Measurements from ENCODE around the gene PHF20.
"Not testable (repeated sequence)": the region's sequence is repeated elsewhere in the genome, so short reads cannot be mapped to it uniquely, and the experiment has no call there.

Gene PHF20

DNA sequence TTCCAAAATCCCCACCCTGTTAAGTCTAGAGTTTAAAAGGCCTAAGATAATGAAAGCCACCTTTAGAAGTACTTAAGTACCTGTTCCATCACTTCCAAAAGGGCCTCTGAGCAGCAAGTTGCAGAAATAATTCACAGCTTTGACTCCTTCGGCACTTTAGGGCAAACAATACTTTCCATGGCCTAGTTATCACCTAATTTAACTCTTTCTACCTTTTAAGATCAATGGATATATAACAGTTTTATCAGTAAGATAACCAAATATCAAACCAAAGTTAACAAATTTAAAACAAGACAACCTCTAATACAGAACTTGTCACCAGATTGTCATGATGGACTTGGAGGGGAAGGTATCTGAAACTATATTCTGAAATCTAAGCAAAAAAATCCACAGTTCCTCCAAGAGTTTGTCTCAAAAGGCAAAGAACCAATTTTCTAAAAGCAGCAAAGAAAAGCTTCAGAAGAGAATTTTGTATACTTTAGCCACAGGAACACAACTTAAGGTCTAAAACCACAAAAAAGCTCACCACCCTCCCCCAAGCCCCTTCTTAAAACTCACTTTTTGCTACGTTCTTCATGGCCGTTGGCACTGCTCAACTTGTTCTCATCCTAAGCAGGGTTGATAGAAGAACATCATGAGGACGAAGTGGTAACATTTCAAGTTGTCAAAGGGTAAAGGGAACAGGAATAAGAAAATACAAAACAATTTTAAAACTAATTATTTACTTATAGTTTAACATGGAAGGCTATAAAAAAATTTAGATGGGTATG is 33.2 kb upstream of the PHF20 start:
- DNase-seq (ENCODE audit: insufficient read length, low spot score) (no peak), FAIRE-seq (no peak)

DNA sequence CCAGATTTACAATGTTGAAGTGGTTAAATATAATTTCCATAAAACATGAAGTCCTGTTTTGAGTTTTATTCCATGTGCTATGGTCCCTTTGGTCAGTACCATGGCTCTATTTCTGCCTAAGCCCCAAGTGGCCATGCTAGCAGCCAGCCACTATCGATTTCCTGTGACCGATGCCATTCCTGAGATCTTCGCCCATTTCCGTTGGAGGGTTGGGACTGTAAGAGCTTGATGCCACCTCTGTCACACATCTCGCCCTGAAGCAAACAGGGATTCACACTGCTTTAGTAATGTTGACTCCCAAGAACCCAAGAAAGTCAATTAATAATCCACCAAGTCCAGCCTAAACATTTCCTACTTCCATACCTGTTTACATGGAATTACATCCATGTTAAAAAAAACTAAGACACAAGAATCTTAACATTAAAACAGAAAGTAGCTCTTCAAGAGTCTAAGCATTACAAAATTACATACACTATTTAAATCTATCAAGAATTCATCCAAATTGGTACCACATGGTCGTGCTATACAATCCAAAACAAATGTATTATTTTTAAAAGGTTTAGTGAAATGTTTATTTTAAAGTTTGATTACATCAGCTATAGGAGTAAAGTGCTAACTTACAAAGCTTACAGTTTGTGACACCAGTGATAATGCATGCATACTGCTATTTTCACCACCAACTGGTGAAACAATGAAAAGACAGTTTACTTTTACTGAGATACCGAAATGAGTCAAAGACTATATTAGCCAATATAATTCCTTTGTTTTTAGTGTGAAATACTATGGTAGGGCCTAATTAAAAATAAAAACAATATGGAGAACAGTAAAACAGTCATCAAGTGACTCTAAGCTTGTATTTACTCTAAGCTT is 32.3 kb upstream of the PHF20 start:
- FAIRE-seq (no peak), DNase-seq (ENCODE audit: insufficient read length, low spot score) (no peak)

DNA sequence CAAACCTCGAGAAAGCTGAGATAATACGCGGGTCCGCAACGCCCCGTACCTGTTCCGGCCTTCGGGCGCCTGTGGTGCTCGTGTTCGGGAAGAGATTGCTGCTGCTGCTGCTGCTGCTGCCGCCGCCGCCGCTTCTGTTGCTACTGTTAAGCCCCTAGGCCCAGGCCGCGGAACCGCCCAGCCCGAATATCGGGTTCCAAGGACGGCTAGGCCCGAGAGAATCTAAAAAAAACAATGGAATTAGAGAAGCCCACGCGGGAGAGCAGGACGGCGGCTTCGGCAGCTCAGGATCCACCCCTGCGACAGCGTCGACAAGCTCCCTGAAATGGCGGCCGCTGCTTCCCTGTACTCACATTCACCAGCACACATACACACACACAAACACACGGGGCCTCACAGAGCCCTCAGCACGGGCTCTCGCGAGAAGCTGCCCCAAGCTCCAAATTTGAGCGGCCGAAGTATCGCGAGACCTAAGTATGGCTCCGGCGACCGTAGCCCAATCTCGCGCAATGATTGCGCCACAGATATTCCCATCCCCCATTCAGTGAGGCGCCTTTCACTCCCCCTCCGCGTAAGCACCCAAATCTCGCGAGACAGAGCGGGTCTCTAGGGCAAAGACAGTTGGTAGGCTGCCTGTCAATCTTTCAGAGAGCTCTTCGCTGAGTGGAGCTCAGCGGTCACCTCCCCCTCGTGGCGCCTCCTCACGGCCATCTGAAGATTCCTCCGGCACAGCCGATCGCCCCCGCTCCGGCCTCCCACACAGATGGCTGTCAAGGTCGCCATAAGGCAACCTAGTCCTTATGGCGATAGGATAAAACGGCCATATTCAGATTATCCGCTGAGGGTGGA is 29.7 kb upstream of the PHF20 start, which contains the start of gene RBM39:
RBM39 (minus strand) TSS at position 369 of the 849 bp plus-strand sequence. CDS start 1,386 bp downstream, outside the sequence.
- DNase-seq (ENCODE audit: insufficient read length, low spot score): peak; percentile 99
- FAIRE-seq: peak; percentile 92

DNA sequence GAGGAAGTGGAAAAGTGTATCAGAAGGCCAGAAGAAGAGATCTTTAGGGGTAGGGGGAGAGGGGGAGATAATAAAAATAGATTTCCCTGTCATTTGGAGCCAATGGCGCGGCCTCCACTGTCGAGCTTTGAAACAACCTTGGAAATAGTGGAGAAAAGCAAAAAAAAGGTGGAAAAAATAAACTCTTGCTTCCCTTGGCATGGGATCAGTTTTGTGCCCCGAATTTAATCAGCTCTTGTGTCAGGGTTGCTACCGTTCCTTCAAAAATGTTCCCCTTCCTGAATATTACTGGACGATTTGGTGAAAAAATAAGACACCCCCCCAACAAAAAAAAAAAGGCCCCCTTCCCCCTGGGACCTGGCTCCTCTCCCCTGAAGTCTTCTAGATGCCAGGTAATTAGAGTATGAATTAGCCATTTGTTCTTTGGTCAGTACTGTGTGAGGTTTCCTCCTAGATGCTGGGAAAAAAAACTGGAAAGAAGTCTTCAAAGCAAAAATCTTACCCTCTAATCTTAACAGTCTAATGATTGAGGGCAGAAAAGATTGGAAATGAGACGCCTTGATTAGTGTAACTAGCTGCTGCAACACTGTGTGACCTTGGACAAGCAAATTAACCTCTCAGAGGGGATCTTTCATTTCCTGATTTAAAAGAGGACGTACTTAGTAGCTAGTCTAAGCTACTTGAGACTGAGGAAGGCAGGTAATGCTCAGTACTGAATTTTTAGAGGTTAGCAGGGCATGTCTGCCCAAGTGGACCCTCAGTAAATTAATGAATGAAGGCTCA is 28.9 kb upstream of the PHF20 start:
- DNase-seq (ENCODE audit: insufficient read length, low spot score) (no peak), FAIRE-seq (no peak)

DNA sequence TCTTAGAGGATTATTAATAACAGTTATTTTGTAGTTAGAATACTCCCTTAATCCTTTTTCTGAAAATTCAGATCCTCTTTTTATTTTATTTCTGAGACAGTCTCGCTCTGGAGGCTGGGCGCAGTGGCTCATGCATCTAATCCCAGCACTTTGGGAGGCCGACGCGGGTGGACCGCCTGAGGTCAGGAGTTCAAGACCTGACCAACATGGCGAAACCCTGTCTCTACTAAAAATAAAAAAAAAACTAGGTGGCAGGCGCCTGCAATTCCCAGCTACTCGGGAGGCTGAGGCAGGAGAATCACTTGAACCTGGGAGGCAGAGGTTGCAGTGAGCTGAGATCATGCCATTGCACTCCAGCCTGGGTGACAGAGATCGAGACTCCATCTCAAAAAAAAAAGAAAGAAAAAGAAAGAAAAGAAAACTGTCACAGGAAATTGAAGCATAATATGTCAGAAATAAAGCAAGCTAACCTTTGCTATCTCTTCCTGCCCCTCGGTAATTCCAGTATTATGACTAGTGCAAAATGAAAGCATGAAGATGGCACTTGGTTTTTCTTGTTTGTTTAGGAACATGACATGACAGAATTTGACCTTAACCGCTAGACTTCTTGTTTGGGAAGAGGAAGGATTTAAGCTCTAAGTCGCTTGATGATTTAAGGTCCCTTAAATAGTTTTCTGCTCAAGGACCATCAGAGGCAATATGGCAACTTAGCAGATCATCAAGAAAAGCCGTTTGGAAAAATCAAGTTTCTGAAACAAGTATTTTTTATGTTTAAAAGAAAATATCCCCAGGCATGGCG is 27.9 kb upstream of the PHF20 start:
- DNase-seq (ENCODE audit: insufficient read length, low spot score) (no peak), FAIRE-seq (no peak)

DNA sequence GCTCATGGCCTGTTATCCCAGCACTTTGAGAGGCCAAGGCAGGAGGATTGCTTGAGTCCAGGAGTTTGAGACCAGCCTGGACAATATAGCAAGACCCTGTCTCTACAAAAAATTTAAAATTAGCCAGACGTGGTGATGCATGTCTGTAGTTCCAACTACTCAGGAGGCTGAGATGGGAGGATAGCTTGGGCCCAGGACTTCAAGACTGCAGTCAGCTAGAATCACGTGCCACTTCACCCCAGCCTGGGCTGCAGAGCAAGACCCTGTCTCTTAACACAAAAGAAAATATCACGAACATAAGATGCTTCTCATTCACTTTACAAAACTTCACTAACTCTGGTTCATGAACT is 27.3 kb upstream of the PHF20 start:
- not testable (repeated sequence) for FAIRE-seq; DNase-seq (ENCODE audit: insufficient read length, low spot score)

DNA sequence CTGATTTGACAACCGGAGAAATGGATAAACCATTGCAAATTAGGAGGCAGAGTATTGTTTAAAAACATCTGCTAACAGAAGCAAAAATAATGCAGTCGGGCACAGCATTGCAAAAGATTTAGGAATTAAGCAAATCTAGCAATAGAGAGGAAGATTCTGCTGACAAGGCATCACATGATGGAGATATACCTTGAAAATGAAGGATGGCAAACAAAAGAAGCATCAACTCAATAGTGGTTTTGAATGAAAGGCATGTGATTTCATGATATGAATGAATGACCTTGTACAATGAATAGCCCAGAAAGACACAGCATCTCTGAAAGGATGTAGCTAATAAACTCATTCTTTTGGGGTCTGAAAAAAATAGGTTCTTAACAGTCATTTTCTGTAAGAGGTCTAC is 21.2 kb upstream of the PHF20 start:
- DNase-seq (ENCODE audit: insufficient read length, low spot score): no peak
- FAIRE-seq: no peak

DNA sequence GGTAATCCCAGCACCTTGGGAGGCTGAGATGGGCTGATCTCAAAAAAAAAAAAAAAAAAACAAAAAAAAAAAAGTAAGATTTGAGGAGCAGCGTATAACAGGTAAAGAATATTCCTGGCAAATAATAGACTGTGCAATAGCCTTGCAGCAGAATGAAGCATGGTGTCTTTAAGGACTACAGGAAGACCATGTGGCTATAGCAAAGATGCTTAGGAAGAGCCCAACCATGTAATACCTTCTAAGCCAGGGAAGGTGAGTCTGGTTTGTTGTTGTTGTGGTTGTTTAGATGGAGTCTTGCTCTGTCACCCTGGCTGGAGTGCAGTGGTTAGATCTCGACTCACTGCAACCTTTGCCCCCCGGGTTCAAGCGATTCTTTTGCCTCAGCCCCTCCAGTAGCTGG is 15.4 kb upstream of the PHF20 start:
- DNase-seq (ENCODE audit: insufficient read length, low spot score) (no peak), FAIRE-seq (no peak)

DNA sequence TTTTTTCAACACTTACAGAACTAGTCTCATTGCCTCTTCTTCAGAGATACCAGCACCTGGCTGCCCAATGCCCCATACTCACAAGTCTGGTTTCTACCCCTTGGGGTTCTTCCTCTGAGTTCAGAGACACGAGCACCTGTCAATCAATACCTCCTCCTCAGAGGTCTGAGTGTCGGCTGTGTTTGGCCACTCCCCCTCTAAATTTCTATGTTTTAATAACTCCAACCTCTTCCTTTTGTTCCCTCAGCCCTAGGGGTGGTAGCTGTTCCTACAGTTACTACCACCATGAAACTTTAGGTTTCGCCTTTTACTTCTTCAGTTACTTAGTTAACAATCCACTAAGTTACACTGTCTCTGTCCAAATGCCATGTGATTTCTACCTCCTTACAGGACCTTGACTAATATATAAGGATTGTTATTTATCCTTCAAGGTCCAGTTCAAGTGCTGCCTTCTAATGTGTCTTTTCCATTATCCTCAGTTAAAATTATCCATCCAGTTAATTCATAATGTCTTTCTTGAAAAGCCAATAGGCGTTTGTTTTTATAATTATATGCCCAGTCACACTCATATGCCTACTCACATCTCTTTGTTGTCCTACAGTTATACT is 14.6 kb upstream of the PHF20 start:
- DNase-seq (ENCODE audit: insufficient read length, low spot score) (no peak), FAIRE-seq (no peak)

DNA sequence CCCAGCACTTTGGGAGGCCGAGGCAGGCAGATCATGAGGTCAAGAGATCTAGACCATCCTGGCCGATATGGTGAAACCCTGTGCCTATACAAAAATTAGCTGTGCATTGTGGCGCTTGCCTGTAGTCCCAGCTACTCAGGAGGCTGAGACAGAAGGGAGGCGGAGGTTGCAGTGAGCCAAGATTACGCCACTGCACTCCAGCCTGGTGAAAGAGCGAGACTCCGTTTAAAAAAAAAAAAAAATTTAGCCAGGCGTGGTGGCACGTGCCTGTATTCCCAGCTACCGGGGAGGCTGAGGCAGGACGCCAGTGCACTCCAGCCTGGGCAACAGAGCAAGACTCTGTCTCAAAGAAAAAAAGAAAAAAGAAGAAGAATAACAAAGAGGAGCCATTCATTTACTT is 10.3 kb upstream of the PHF20 start:
- DNase-seq (ENCODE audit: insufficient read length, low spot score); FAIRE-seq: not testable (repeated sequence)

DNA sequence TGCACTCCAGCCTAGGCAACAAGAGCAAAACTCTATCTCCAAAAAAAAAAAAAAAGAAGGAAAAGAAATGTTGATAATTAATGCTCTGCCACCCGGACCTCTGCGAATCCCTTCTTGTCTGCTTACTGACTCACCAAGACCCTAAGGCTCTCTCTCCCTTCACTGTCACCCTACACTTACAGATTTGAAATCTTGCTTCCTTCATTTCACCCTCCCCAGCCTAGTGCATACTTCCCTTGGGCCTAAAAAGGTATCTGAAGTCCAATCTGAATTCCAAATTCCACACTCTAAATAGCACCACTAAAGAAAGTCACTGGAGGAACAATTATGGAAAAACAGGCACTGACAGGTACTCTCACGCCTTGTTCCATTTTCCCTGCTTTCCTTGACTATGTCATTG is 9.4 kb upstream of the PHF20 start:
- FAIRE-seq: no peak
- no peak for DNase-seq (ENCODE audit: insufficient read length, low spot score)

DNA sequence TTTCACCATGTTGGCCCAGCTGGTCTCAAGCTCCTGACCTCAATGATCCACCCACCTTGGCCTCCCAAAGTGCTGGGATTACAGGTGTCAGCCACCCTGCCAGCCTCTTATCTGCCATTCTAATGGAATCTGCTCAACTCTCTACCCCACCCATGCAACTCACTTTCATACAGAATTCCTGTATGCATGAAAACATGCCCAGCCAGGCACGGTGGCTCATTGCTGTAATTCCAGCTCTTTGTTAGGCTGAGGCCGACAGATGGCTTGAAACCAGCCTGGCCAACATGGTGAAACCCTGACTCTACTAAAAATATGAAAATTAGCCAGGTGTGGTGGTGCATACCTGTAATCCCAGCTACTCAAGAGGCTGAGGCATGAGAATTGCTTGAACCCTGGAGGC is 6.9 kb upstream of the PHF20 start:
- not testable (repeated sequence) for DNase-seq (ENCODE audit: insufficient read length, low spot score); FAIRE-seq

DNA sequence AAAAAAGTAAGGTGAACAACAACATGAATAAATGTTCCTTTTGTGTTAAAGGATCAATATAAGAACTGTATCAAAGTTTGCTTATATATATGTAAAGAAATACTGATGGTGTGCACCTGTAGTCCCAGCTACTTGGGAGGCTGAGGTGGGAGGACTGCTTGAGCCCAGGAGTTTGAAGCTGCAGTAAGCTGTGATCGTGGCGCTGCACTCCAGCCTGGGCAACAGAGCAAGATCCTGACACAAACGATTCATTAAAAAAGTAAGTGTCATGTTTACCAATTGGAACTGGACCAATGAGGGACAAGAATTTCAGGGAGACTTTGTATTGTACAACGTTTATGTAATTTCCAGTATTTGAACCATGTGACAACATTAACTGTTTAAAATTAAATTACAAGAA is 5.0 kb upstream of the PHF20 start:
- FAIRE-seq (no peak), DNase-seq (ENCODE audit: insufficient read length, low spot score) (no peak)

DNA sequence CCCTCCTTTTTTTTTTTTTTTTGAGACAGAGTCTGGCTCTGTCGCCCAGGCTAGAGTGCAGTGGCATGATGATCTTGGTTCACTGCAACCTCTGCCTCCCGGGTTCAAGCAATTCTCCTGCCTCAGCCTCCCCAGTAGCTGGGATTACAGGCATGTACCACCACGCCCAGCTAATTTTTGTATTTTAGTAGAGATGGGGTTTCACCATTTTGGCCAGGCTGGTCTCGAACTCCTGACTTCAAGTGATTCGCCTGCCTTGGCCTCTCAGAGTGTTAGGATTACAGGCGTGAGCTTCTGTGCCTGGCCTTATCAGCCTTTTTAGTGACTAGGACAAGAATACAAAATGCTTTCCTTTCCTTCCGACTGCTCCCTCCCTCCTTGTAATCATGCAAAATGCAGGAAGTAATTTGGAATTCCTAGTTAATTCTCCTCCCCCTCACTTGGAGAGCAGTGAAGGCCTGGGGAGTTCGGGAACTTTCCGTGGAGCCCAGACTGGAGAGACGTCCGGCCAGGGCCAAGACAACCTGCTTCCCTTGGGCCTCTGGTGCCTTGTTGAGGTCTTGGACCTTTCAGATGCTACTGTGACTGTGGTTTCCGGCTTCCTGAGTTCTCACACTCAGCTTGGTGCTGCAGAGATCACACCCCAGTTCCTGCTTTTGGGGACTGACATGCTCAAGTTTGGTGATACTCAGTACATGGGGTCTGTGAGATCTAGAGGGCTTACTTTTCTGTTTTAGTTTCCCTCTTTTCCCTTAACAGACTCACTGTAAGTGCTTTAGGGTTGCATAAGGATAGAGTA is 3.9 kb upstream of the PHF20 start:
- DNase-seq (ENCODE audit: insufficient read length, low spot score): no peak
- no peak for FAIRE-seq

DNA sequence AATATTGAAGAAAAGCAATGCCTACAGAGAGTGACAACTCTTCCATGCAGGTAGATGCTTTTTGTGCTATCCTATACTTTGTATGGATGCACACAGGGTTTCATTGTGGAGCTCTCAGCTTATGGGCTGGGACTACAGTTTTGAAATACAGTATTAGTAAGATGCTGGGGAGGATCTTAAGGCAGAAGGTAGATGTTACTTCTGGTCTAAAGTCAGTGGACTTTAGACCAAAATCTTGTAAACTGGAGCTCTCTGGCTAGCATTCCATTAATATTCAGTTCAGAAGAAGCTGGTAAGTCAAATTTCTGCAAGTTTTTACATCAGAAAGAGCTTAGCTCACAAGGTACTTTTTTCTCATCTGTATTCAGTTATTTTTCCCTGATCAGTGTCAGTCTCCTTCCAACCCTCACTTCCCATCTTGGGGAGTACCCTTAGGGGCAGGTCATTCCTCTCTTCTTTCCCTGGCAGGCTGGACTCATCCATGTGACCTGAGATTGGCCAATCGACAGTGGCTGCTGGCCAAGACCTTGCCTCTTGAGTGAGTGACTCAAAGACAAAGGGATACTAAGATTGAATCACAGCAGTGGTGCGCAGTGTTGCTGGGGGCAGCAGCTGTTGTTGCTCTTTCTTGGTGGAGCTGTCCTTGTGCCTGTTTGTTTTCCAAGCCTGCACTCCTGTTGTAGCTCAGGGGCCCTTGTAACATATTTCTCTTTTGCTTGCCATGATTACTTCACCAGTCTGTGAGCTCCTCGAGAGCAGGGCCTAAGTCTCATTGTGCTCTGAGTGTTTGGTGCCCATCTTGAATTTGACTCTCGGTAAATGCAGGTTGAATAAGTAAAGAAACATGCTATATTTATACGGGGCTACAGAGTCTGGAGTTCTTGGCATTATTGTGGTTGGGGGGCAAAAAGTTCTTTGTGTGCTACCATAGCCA is 2.8 kb upstream of the PHF20 start:
- DNase-seq (ENCODE audit: insufficient read length, low spot score) (peak; percentile 96), FAIRE-seq (peak; percentile 91)

DNA sequence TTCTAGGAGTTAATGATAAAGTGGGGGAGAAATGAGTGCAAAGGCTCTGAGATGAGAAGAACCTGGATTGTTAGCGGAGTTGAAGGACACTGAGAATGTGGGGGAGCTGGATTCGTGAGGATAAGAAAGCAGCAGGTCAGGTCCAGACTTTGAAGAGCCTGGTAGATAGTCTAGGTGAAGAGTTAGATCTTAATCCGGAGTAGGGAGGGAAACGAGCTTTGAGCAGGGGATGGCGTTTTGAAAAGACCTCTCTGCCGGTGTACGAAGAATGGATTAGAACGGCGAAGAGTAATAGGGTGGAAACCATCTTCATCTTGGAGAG is 487 bp upstream of the PHF20 start:
- DNase-seq (ENCODE audit: insufficient read length, low spot score) (no peak), FAIRE-seq (no peak)

DNA sequence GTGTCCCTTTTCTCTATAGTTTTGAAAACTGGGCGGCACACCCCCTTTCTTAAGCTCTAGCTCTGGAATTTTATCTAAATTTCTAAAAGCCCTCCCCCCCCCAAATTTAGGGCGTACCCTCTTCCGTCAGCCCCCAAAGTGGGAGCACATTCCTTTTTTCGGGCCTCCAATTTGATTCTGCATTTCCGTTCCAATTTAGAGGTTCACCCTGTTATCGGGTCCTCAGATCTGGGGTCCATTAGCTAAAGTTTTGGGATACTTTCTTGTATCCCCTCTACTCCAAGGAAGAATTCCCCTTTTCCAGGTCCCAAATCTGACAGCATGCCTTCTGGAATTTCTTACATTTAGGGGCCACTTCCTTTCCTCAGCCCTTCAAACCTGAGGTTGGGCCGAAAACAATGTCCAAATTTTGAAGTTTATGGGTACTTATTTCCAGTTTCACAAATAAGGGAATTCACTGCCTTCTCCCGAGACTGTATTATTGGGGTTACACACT is 796 bp downstream of the PHF20 start:
- DNase-seq (ENCODE audit: insufficient read length, low spot score): no peak

More for the DNA sequence above, 796 bp downstream of the PHF20 start:
- FAIRE-seq: no peak
